ENCODE measurements around the gene SLC12A3. TPM values are rescaled to one million over a fixed set of nuclear protein-coding genes. Genes with fewer than 3 reads are reported as not detected.

The SLC12A3 gene
- total and polyA plus RNA-seq, 2 of the 4 experiments (the other 2 are of a cell fraction), result not detected

- Histone ChIP-seq H2BK20ac (ENCODE audit: low read depth, low read length) (peak overlapping the region; percentile 72), H3K27me3 (ENCODE audit: control insufficient read depth, insufficient read depth, low read length) (no peaks in the 10 kb centered on the region), H2AK9ac (replicated peaks; ENCODE audit: low read depth, low read length, poor library complexity) (peak overlapping the region; percentile 35), H2AFZ (replicated peaks; ENCODE audit: low read length, poor library complexity) (peak overlapping the region; percentile 84), H4K91ac (ENCODE audit: insufficient read depth, low read depth, low read length) (peak overlapping the region; percentile 45; the same call in 1 of the 2 replicates), H3K4me2 (ENCODE audit: low read depth, low read length) (no peak overlapping the region), H3K27ac (ENCODE audit: insufficient read depth, low read length) (no peak overlapping the region), H3K4me3 (ENCODE audit: insufficient read depth, low read depth, low read length) (no peak overlapping the region), H3K9me3 (ENCODE audit: control insufficient read depth, insufficient read depth, low read length) (no peaks in the 10 kb centered on the region), H4K8ac (ENCODE audit: low read depth in 2 of 2, low read length in 2 of 2) (peak overlapping the region in 1 of 2 experiments; percentile 61; a peak in 1 of 4 replicates), H2AK5ac (ENCODE audit: low read depth, low read length) (peak overlapping the region; percentile 56; the same call in 1 of the 2 replicates), H3K4me1 (ENCODE audit: control insufficient read depth, insufficient read depth, low read length) (peaks cover 33% of the 10 kb centered on the region), H2BK5ac (ENCODE audit: low read depth, low read length, poor library complexity, severe bottlenecking) (no peak overlapping the region), H3K4ac (ENCODE audit: low read depth, low read length) (peak overlapping the region; percentile 62), H3K9me1 (ENCODE audit: insufficient read depth, low read length) (peaks cover 28% of the 10 kb centered on the region), H3K23ac (ENCODE audit: low read depth, low read length) (no peak overlapping the region), H2BK15ac (ENCODE audit: low read depth, low read length) (peak overlapping the region; percentile 47; the same call in 1 of the 3 replicates), H3K56ac (ENCODE audit: extremely low read depth, insufficient read depth, low read length) (no peak overlapping the region), H4K5ac (ENCODE audit: low read depth, low read length) (peak overlapping the region; percentile 54), H3K14ac (replicated peaks; ENCODE audit: low read depth, low read length) (peak overlapping the region; percentile 30; the same call in 1 of the 2 replicates), H3K36me3 (ENCODE audit: control insufficient read depth, insufficient read depth, low read length) (no peaks in the 10 kb centered on the region), H4K20me1 (ENCODE audit: insufficient read depth, low read length) (no peaks in the 10 kb centered on the region), H2BK120ac (ENCODE audit: low read depth, low read length) (peak overlapping the region; percentile 21), H3K9ac (ENCODE audit: low read depth, low read length) (no peak overlapping the region), H3K18ac (ENCODE audit: low read depth, low read length) (peak overlapping the region; percentile 63), H3K79me1 (ENCODE audit: low read depth in 1 of 2, low read length in 2 of 2) (0 out of 4 replicates have a peak, but pooled peaks cover 0 to 9% of the 10 kb centered on the region in 2 experiments)
- POLR2A ChIA-PET (ENCODE audit: unreplicated experiment), result interaction anchor here (0.6 kb wide), 1 partner anchor 123 kb away, joined by 8 read pairs; no protein-coding TSS in a partner anchor
- ATAC-seq (ENCODE audit: low read depth) (no peak), DNase-seq (peak; percentile 50)
- in situ Hi-C loops (cut with MboI; ENCODE audit: low sequenced_read_pairs), result no loop called here
- BruUV-seq (replicated peaks), result no TSS peak
- TF ChIP-seq CTCF (conservative IDR thresholded peaks at IDR 0.05; ENCODE audit: low read depth, low read length) (peak; percentile 60), ELK1 (IDR thresholded peaks at IDR 0.05; ENCODE audit: borderline replicate concordance, low read depth, low read length) (no peak), NFE2L2 (IDR thresholded peaks at IDR 0.05; ENCODE audit: low read depth, low read length) (no peak), MAZ (IDR thresholded peaks at IDR 0.05; ENCODE audit: borderline replicate concordance, low read depth, low read length) (no peak), MXI1 (IDR thresholded peaks at IDR 0.05; ENCODE audit: borderline replicate concordance, low read depth, low read length) (no peak), RAD21 (IDR thresholded peaks at IDR 0.05; ENCODE audit: low read length) (peak; percentile 43), FOS (IDR thresholded peaks at IDR 0.05; ENCODE audit: low read depth, low read length) (no peak), BHLHE40 (IDR thresholded peaks at IDR 0.05; ENCODE audit: low read depth, low read length) (no peak), CEBPB (IDR thresholded peaks at IDR 0.05; ENCODE audit: low read depth, low read length) (no peak), SMC3 (IDR thresholded peaks at IDR 0.05; ENCODE audit: low read depth, low read length) (peak; percentile 47), RCOR1 (IDR thresholded peaks at IDR 0.05; ENCODE audit: insufficient replicate concordance, low read length) (no peak)
- WGBS, 2 experiments (ENCODE audit: extremely low coverage in 2 of 2, insufficient read length in 1 of 2), result 78% methylated on average over 3 of the region's 8 CpGs; no CpG with 5 or more reads in 1 of the 2 experiments
- intact Hi-C loops (cut with micrococcal nuclease), result loop anchor here (1.0 kb wide), 1 partner anchor 59 kb away; no protein-coding TSS in a partner anchor
- dilution Hi-C loops (cut with HindIII; ENCODE audit: low sequenced_read_pairs, unreplicated experiment), result no loop called here
- CTCF ChIA-PET, result interaction anchor here (0.7 to 2.2 kb wide), 7 partner anchors 8 to 113 kb away, joined by 3 to 12 read pairs (median 4); no protein-coding TSS in a partner anchor
These were observed 13.2 kb upstream of the SLC12A3 start for GRCh38 chr16:56851671-56852400.
